GM12864 (cell line): ENCODE results near the gene BCLAF3.

Experiments used
- DNase-seq: peaks from one replicate; pipeline ENCODE4 v3.0.0-alpha.2; 2011; ENCODE audit warnings: low read depth
- H3K4me3 ChIP-seq: 2 replicates; pipeline ENCODE4 v1.5.1; 2011; ENCODE audit warnings: mild to moderate bottlenecking, low read depth, low read length, control low read depth
- TF ChIP-seq, protein P1 (sequence below): IDR thresholded peaks from 2 replicates; pipeline ENCODE4 v1.5.1; 2011; ENCODE audit warnings: low read depth, mild to moderate bottlenecking, moderate library complexity, low read length, control low read depth, inconsistent platforms; ENCODE audit errors: missing control alignments

BCLAF3 gene

DNA sequence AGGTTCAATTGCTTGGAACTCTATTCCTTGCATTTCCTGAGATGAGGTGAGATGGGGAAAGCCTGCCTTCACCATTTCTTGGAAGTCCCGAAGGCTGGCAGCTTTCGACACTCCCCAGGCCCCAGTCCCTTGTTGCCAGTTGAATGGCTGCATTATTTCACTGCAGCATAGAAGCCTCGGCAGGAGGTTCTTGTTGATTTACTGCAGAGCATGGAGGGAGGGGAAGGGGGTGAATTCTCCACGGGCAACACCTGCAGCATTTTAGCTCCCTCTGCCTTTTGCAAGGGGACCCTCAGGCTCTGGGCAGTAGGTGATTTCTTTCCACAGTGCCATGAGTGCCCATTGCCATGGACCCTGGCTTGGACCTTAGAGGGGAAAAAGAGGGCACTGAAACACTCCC, 10.7 kb upstream of the BCLAF3 start:
- H3K4me3 ChIP-seq: no peak overlapping the region
- DNase-seq: no peak
- TF ChIP-seq, protein P1, sequence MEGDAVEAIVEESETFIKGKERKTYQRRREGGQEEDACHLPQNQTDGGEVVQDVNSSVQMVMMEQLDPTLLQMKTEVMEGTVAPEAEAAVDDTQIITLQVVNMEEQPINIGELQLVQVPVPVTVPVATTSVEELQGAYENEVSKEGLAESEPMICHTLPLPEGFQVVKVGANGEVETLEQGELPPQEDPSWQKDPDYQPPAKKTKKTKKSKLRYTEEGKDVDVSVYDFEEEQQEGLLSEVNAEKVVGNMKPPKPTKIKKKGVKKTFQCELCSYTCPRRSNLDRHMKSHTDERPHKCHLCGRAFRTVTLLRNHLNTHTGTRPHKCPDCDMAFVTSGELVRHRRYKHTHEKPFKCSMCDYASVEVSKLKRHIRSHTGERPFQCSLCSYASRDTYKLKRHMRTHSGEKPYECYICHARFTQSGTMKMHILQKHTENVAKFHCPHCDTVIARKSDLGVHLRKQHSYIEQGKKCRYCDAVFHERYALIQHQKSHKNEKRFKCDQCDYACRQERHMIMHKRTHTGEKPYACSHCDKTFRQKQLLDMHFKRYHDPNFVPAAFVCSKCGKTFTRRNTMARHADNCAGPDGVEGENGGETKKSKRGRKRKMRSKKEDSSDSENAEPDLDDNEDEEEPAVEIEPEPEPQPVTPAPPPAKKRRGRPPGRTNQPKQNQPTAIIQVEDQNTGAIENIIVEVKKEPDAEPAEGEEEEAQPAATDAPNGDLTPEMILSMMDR: no peak

DNA sequence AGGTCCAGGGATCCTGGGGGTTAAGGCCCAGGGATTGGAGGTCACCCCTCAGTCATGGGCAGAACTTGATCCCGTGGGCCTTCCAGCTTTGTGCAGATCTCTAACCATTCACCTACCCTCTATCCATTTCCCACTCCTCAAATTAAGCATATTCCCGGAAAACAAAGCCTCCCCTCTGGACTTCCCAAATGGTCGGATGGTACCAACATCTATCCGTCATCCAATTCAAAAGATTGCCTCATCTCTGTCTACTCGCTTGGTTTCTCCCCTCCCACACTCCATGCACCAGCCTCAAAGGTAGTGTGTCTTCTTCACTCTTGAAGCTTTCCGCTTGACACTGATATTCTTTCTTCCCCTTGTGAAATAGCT, 473 bp upstream of the BCLAF3 start:
- TF ChIP-seq, protein P1: no peak
- no peak for DNase-seq
- peak overlapping the region; percentile 45 for H3K4me3 ChIP-seq

DNA sequence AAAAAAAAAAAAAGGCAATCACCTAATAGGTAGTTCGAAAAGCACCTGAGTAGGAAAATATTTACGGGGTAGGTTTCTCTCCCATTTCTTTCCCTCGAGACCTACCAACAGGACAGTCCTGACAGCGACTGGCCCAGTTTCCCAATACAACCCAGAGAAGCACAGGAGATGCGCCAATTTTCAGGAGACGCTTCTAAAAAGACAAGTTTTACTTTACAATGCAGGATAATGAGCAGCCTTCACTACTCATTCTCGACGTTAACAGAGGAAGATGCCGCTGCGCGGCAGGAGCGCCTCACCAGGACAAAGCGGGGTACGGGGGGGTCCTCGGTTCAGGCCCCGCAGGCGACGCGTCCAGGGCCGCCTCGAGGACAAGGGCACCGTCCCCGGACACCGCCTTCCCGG, 708 bp downstream of the BCLAF3 start:
- TF ChIP-seq, protein P1: no peak
- DNase-seq: no peak
- peak overlapping the region; percentile 74 for H3K4me3 ChIP-seq

DNA sequence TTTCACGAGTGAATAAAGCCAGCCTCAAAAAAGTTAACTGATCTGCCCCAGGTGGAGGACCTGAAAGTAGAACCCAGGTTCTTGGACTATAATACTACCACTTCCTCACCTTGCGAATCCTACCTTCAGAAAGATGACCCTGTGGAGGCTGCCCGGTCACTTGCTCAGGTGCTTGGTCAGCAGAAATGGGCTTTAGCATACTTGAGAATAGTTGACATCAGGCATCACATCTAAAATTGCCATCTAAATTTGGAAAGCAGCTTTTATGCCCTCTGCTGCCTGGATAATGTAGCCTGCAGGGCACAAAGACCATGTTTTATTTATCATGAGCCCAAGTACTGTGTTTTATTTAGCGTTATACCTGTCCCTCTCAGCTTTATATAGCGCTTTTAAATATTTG, 3.0 kb downstream of the BCLAF3 start:
- TF ChIP-seq, protein P1: no peak
- DNase-seq: no peak
- no peak overlapping the region for H3K4me3 ChIP-seq

DNA sequence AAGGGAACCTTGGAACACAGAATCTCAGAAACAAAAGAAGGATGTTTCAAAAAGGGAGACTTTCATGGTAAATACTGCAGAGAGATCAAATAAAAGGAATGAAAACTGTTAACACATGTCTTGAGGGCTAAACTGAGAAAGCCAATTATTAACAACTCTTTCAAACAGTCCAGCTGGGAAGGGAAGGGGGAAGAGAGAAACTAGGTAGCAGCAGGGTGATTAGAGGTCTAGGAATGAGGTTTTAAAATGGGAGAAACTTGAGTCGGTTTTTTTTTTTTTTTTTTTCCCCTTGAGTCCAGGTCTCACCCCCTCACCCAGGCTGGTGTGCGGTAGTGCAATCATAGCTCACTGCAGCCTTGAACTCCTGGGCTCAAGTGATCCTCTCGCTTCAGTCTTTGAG, 4.3 kb downstream of the BCLAF3 start:
- H3K4me3 ChIP-seq: no peak overlapping the region
- TF ChIP-seq, protein P1: no peak
- no peak for DNase-seq

DNA sequence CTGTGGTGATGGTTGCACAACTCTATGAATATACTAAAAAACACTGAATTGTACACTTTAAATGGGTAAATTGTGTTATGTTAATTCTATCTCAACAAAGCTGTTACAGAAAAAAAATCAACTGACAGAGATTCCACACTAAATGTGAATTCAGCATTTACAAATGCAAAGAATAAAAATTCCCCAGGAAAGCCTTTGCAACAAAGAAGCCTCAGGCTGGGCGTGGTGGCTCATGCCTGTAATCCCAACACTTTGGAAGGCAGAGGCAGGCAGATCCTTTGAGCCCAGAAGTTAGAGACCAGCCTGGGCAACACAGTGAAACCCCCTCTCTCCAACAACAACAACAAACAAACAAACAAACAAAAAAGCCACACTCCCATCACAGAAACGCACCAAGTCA, 8.9 kb downstream of the BCLAF3 start:
- DNase-seq: no peak
- TF ChIP-seq, protein P1: no peak
- H3K4me3 ChIP-seq: no peak overlapping the region

DNA sequence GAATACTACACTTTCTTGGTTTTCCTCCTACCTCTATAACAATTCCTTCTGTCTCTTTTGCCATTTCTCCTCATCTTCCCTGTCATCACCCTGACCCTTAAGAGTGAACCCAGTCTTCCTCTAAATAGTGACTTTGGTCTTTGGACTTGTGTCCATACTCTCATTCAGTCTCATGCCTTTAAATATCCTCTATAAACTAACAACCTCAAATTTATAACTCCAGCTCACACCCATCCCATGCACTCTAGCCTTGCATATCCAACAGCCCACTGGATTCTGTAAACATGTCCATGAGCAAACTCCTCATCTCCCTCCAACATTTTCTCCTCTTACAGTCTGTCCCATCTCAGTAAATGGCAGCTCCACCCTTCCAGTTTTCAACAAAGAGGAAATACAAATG, 15.0 kb downstream of the BCLAF3 start:
- H3K4me3 ChIP-seq: no peak overlapping the region
- TF ChIP-seq, protein P1: no peak
- no peak for DNase-seq
